D721Med (cell line): ENCODE measurements around the gene INPP4A.
"Not testable (repeated sequence)": the region's sequence is repeated elsewhere in the genome, so short reads cannot be mapped to it uniquely, and the experiment has no call there.

Source experiments
- DNase-seq: peaks from one replicate; pipeline ENCODE4 v3.0.0; 2011; ENCODE audit warnings: low spot score; ENCODE audit not compliant: insufficient read length
- FAIRE-seq: peaks from 2 replicates; lab custom pipeline; 2011; peaks lifted over from hg19 to GRCh38; lab: Jason Lieb, UNC
- TF ChIP-seq, protein P1 (sequence below): IDR thresholded peaks from 2 replicates; pipeline ENCODE4 v1.5.1; 2012; ENCODE audit warnings: mild to moderate bottlenecking, control low read depth; ENCODE audit not compliant: insufficient read depth; ENCODE audit errors: missing control alignments

Gene INPP4A

GRCh38 chr2:98419977-98420725 lies 24.5 kb upstream of the INPP4A start:
- DNase-seq: no peak
- TF ChIP-seq, protein P1, sequence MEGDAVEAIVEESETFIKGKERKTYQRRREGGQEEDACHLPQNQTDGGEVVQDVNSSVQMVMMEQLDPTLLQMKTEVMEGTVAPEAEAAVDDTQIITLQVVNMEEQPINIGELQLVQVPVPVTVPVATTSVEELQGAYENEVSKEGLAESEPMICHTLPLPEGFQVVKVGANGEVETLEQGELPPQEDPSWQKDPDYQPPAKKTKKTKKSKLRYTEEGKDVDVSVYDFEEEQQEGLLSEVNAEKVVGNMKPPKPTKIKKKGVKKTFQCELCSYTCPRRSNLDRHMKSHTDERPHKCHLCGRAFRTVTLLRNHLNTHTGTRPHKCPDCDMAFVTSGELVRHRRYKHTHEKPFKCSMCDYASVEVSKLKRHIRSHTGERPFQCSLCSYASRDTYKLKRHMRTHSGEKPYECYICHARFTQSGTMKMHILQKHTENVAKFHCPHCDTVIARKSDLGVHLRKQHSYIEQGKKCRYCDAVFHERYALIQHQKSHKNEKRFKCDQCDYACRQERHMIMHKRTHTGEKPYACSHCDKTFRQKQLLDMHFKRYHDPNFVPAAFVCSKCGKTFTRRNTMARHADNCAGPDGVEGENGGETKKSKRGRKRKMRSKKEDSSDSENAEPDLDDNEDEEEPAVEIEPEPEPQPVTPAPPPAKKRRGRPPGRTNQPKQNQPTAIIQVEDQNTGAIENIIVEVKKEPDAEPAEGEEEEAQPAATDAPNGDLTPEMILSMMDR: no peak
- no peak for FAIRE-seq

GRCh38 chr2:98422449-98422848 lies 22.2 kb upstream of the INPP4A start:
- FAIRE-seq (no peak), DNase-seq (no peak)
- TF ChIP-seq, protein P1: no peak

GRCh38 chr2:98426771-98427170 lies 17.9 kb upstream of the INPP4A start:
- TF ChIP-seq, protein P1: no peak
- DNase-seq (no peak), FAIRE-seq (no peak)

GRCh38 chr2:98432145-98432544 lies 12.5 kb upstream of the INPP4A start:
- FAIRE-seq: no peak
- TF ChIP-seq, protein P1: no peak
- no peak for DNase-seq

GRCh38 chr2:98433363-98433964 lies 11.2 kb upstream of the INPP4A start:
- TF ChIP-seq, protein P1: no peak
- DNase-seq: no peak
- no peak for FAIRE-seq

GRCh38 chr2:98434492-98434891 lies 10.2 kb upstream of the INPP4A start:
- FAIRE-seq: no peak
- TF ChIP-seq, protein P1: no peak
- no peak for DNase-seq

- not testable (repeated sequence) for FAIRE-seq, DNase-seq
These were observed 9.0 kb upstream of the INPP4A start for GRCh38 chr2:98435670-98436069.
